ENCODE results near the gene CACNA1D.
A peak's percentile ranks its signal among the peaks of the same experiment; 100 is the strongest.
"Not testable (repeated sequence)": the region's sequence is repeated elsewhere in the genome, so short reads cannot be mapped to it uniquely, and the experiment has no call there.

CACNA1D gene

GRCh38 chr3:53617893-53618523 lies 123.6 kb downstream of the CACNA1D start:
- DNase-seq (no peak), ATAC-seq (no peak)

GRCh38 chr3:53618524-53618906 lies 124.1 kb downstream of the CACNA1D start:
- no peak for DNase-seq
- no peak for ATAC-seq

- no peak for DNase-seq
- no peak for ATAC-seq
Observed at GRCh38 chr3:53618936-53619335, 124.5 kb downstream of the CACNA1D start.

GRCh38 chr3:53624061-53624857 lies 129.8 kb downstream of the CACNA1D start:
- ATAC-seq (no peak), DNase-seq (no peak)

GRCh38 chr3:53626876-53627275 lies 132.5 kb downstream of the CACNA1D start:
- no peak for DNase-seq
- no peak for ATAC-seq

GRCh38 chr3:53628536-53629401 lies 134.4 kb downstream of the CACNA1D start:
- ATAC-seq, result no peak
- no peak for DNase-seq

- DNase-seq, result no peak
- no peak for ATAC-seq
Observed at GRCh38 chr3:53629402-53629723, 135.0 kb downstream of the CACNA1D start.

GRCh38 chr3:53630547-53630946 lies 136.1 kb downstream of the CACNA1D start:
- DNase-seq, result no peak
- ATAC-seq, result no peak

GRCh38 chr3:53633197-53633787 lies 138.9 kb downstream of the CACNA1D start:
- DNase-seq (no peak), ATAC-seq (no peak)

GRCh38 chr3:53635041-53635440 lies 140.6 kb downstream of the CACNA1D start:
- no peak for ATAC-seq
- DNase-seq, result no peak

GRCh38 chr3:53638806-53639205 lies 144.4 kb downstream of the CACNA1D start:
- ATAC-seq, DNase-seq: not testable (repeated sequence)

GRCh38 chr3:53641397-53641796 lies 147.0 kb downstream of the CACNA1D start:
- no peak for ATAC-seq

GRCh38 chr3:53642211-53642610 lies 147.8 kb downstream of the CACNA1D start:
- no peak for DNase-seq
- no peak for ATAC-seq

More at GRCh38 chr3:53641397-53641796, 147.0 kb downstream of the CACNA1D start:
- no peak for DNase-seq

GRCh38 chr3:53643757-53644156 lies 149.3 kb downstream of the CACNA1D start:
- DNase-seq (no peak), ATAC-seq (no peak)

GRCh38 chr3:53645754-53646153 lies 151.3 kb downstream of the CACNA1D start:
- no peak for DNase-seq
- ATAC-seq, result no peak

GRCh38 chr3:53646723-53647122 lies 152.3 kb downstream of the CACNA1D start:
- DNase-seq (no peak), ATAC-seq (no peak)

GRCh38 chr3:53649816-53650215 lies 155.4 kb downstream of the CACNA1D start:
- no peak for ATAC-seq

GRCh38 chr3:53650424-53650823 lies 156.0 kb downstream of the CACNA1D start:
- ATAC-seq (peak; percentile 49), DNase-seq (no peak)

More at GRCh38 chr3:53649816-53650215, 155.4 kb downstream of the CACNA1D start:
- DNase-seq, result no peak

GRCh38 chr3:53650928-53651661 lies 156.7 kb downstream of the CACNA1D start:
- ATAC-seq (no peak), DNase-seq (no peak)

- ATAC-seq, result no peak
- DNase-seq, result no peak
Observed at GRCh38 chr3:53651927-53652326, 157.5 kb downstream of the CACNA1D start.

GRCh38 chr3:53657651-53658050 lies 163.2 kb downstream of the CACNA1D start:
- no peak for ATAC-seq
- no peak for DNase-seq
